Endothelial cell of umbilical vein (primary cell): ENCODE results near the gene THOP1. TPM values are rescaled to one million over a fixed set of nuclear protein-coding genes. Genes with fewer than 3 reads are reported as not detected.

ENCODE experiments used
- BruUV-seq: library from RNA; stranded (reverse); fragments of 400-500 nt; replicated peaks from 2 replicates; lab custom pipeline; 2021; lab: Mats Ljungman, UMichigan
- CTCF ChIA-PET: fragments of 300-600, 350-600 bp; sonication (Branson Sonifier 250); formaldehyde crosslinking; loops from one replicate; lab custom pipeline; 2021; ENCODE audit warnings: antibody characterized with exemption, inconsistent platforms; lab: Charles Lee
- POLR2A ChIA-PET: fragments of 300-600, 350-600 bp; sonication (Branson Sonifier 250); formaldehyde crosslinking; loops from one replicate; lab custom pipeline; 2021; ENCODE audit warnings: antibody characterized with exemption, inconsistent platforms; lab: Charles Lee
- DNase-seq: peaks from one replicate; pipeline ENCODE4 v3.0.0-alpha.2; 2011; ENCODE audit warnings: low read depth, low spot score
- FAIRE-seq: peaks from 2 replicates; lab custom pipeline; 2011; peaks lifted over from hg19 to GRCh38; lab: Jason Lieb, UNC
- H2AFZ ChIP-seq: 2 replicates; pipeline ENCODE4 v1.6.0; 2012; ENCODE audit warnings: low read depth, low read length, control low read depth, inconsistent platforms
- H3K27ac ChIP-seq: 2 replicates; pipeline ENCODE4 v1.5.1; 2011; ENCODE audit warnings: low read depth, mild to moderate bottlenecking, control low read depth, low read length, moderate library complexity; ENCODE audit not compliant: insufficient read depth
- H3K27me3 ChIP-seq, 2 experiments: 2 replicates each; pipeline versions ENCODE4 v1.6.0 to v1.6.1; 2011; ENCODE audit warnings: low read length in 2 of 2, mixed read lengths in 1 of 2; ENCODE audit not compliant: control insufficient read depth in 2 of 2, insufficient read depth in 2 of 2
- H3K36me3 ChIP-seq, 2 experiments: 2 replicates in 1 of 2; 3 replicates in 1 of 2; pipeline ENCODE4 v1.5.1; 2011; ENCODE audit warnings: low read length in 2 of 2, mild to moderate bottlenecking in 1 of 2, moderate library complexity in 1 of 2; ENCODE audit not compliant: control insufficient read depth in 2 of 2, insufficient read depth in 2 of 2; ENCODE audit errors: extremely low read depth in 1 of 2
- H3K4me1 ChIP-seq: 3 replicates; pipeline ENCODE4 v1.5.1; 2011; ENCODE audit warnings: mild to moderate bottlenecking, low read length; ENCODE audit not compliant: control insufficient read depth, insufficient read depth; ENCODE audit errors: extremely low read depth
- H3K4me2 ChIP-seq: 2 replicates; pipeline ENCODE4 v1.6.1; 2011; ENCODE audit warnings: low read length, control low read depth, mixed read lengths; ENCODE audit not compliant: insufficient read depth
- H3K4me3 ChIP-seq, 3 experiments: fragments of 200-600 bp in 1 of 3; sonication (generic), shearing (Covaris generic) in 1 of 3; replicated peaks in 1 of 3; 2 replicates each; pipeline ENCODE4 v1.5.1; 2011 to 2016; ENCODE audit warnings: control low read depth in 3 of 3, low read length in 3 of 3, mild to moderate bottlenecking in 2 of 3, inconsistent platforms in 1 of 3, low read depth in 1 of 3, moderate library complexity in 1 of 3; ENCODE audit not compliant: insufficient read depth in 1 of 3
- H3K79me2 ChIP-seq: 2 replicates; pipeline ENCODE4 v1.6.0; 2012; ENCODE audit warnings: low read length, inconsistent platforms; ENCODE audit not compliant: control insufficient read depth, insufficient read depth
- H3K9ac ChIP-seq: replicated peaks from 2 replicates; pipeline ENCODE3; 2011; ENCODE audit warnings: low read length, control low read depth; ENCODE audit not compliant: insufficient read depth; ENCODE audit errors: extremely low read depth
- H3K9me1 ChIP-seq: replicated peaks from 3 replicates; pipeline ENCODE4 v1.6.0; 2011; ENCODE audit warnings: mild to moderate bottlenecking, low read length; ENCODE audit not compliant: control insufficient read depth, insufficient read depth; ENCODE audit errors: extremely low read depth
- H3K9me3 ChIP-seq: replicated peaks from 2 replicates; pipeline ENCODE4 v1.5.1; 2012; ENCODE audit warnings: low read length, inconsistent platforms; ENCODE audit not compliant: control insufficient read depth, insufficient read depth
- H4K20me1 ChIP-seq: replicated peaks from 2 replicates; pipeline ENCODE3; 2011; ENCODE audit warnings: mild to moderate bottlenecking, low read length; ENCODE audit not compliant: control insufficient read depth, insufficient read depth; ENCODE audit errors: extremely low read depth
- CTCF ChIP-seq, 2 donors: IDR thresholded peaks; 1 replicate in 1 of 2; 2 replicates in 1 of 2; pipeline ENCODE4 v1.5.1; 2011; ENCODE audit warnings: low read length in 2 of 2, mild to moderate bottlenecking in 2 of 2, moderate library complexity in 2 of 2, control low read depth in 1 of 2, inconsistent platforms in 1 of 2, low read depth in 1 of 2; ENCODE audit not compliant: insufficient read depth in 1 of 2; ENCODE audit errors: extremely low read depth in 1 of 2
- EZH2 ChIP-seq: IDR thresholded peaks from 2 replicates; pipeline ENCODE4 v1.6.1; 2012; ENCODE audit warnings: borderline replicate concordance, low read depth, mild to moderate bottlenecking, moderate library complexity, low read length, inconsistent platforms; ENCODE audit not compliant: severe bottlenecking
- FOS ChIP-seq: IDR thresholded peaks from 2 replicates; pipeline ENCODE4 v1.6.1; 2011; ENCODE audit warnings: mild to moderate bottlenecking, low read length, moderate library complexity, borderline replicate concordance; ENCODE audit not compliant: insufficient read depth
- GATA2 ChIP-seq: IDR thresholded peaks from 2 replicates; pipeline ENCODE4 v1.7.0; 2011; ENCODE audit warnings: low read depth, mild to moderate bottlenecking, moderate library complexity, mixed read lengths, low read length; ENCODE audit not compliant: insufficient read length, insufficient read depth
- JUN ChIP-seq: IDR thresholded peaks from 2 replicates; pipeline ENCODE4 v1.6.1; 2011; ENCODE audit warnings: borderline replicate concordance, low read depth; ENCODE audit not compliant: insufficient read length, insufficient read depth
- MYC ChIP-seq: IDR thresholded peaks from one replicate; pipeline ENCODE4 v1.6.1; 2011; ENCODE audit warnings: mild to moderate bottlenecking, low read depth, low read length
- POLR2A ChIP-seq: IDR thresholded peaks from 2 replicates; pipeline ENCODE4 v1.6.1; 2012; ENCODE audit warnings: low read depth, mild to moderate bottlenecking, control low read depth, low read length
- POLR2AphosphoS5 ChIP-seq: IDR thresholded peaks from 2 replicates; pipeline ENCODE4 v1.6.1; 2012; ENCODE audit warnings: low read depth, mild to moderate bottlenecking, control low read depth, low read length, moderate library complexity; ENCODE audit not compliant: insufficient read depth
- dilution Hi-C: fragments of 300-500 bp; cut with MboI; formaldehyde crosslinking; loops from one replicate; pipeline ENCODE4 v1.15.0; 2019; ENCODE audit warnings: low sequenced_read_pairs; ENCODE audit not compliant: extremely low pct_ligation_motif_present
- intact Hi-C: fragments of 100-400 bp; cut with micrococcal nuclease; formaldehyde crosslinking; loops from one replicate; pipeline ENCODE4 v1.10.0; 2022
- polyA plus RNA-seq, 4 experiments: library from polyadenylated mRNA; depleted of rRNA in 3 of 4; stranded (reverse) in 3 of 4; unstranded in 1 of 4; fragments of >200 nt; gene quantifications; 2 replicates each; pipeline versions ENCODE4 v1.2.1 to v1.2.3, GENCODE V29; 2011 to 2012; ENCODE audit warnings: missing spikeins in 1 of 4
- total RNA-seq: library from RNA; stranded (reverse); gene quantifications from 2 replicates; pipeline ENCODE4 v1.2.3, GENCODE V29; 2021
- TF ChIP-seq, protein P1 (sequence below): IDR thresholded peaks from 2 replicates; pipeline ENCODE4 v1.6.1; 2011; ENCODE audit not compliant: insufficient read depth, insufficient read length

THOP1 gene
- total and polyA plus RNA-seq, 2 donors (not counting 3 experiments of a cell fraction or from before 2014, with no cell fraction given), result 88.0 to 115 TPM

GRCh38 chr19:2811735-2812413 lies 26.6 kb downstream of the THOP1 start:
- no peak overlapping the region for H3K27ac ChIP-seq
- no peak overlapping the region for H2AFZ ChIP-seq
- H4K20me1 ChIP-seq, result no peaks in the 10 kb centered on the region
- no TSS peak for BruUV-seq
- TF ChIP-seq POLR2AphosphoS5, result no peak
- TF ChIP-seq POLR2A, result no peak
- TF ChIP-seq, protein P1, sequence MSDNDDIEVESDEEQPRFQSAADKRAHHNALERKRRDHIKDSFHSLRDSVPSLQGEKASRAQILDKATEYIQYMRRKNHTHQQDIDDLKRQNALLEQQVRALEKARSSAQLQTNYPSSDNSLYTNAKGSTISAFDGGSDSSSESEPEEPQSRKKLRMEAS, result no peak
- TF ChIP-seq FOS, result no peak
- TF ChIP-seq JUN, result no peak
- TF ChIP-seq GATA2, result no peak
- TF ChIP-seq MYC, result no peak
- no peak for TF ChIP-seq CTCF (IDR thresholded peaks at IDR 0.05; ENCODE audit: extremely low read depth in 1 of 2, insufficient read depth in 1 of 2, low read depth in 1 of 2, low read length in 2 of 2)
- no peak for TF ChIP-seq EZH2
- DNase-seq (no peak), FAIRE-seq (no peak)
- no peaks in the 10 kb centered on the region for H3K9me3 ChIP-seq
- dilution Hi-C loops (no loop called here), intact Hi-C loops (no loop called here)
- ChIA-PET CTCF (interaction anchor here (1.1 to 1.5 kb wide), 2 partner anchors 8 to 163 kb away, joined by 3 read pairs; no protein-coding TSS in a partner anchor), POLR2A (no interaction called here)
- no peaks in the 10 kb centered on the region for H3K79me2 ChIP-seq
- no peak overlapping the region for H3K4me3 ChIP-seq
- H3K4me2 ChIP-seq, result no peak overlapping the region
- H3K36me3 ChIP-seq, result peaks cover 0 to 20% of the 10 kb centered on the region in 2 experiments
- H3K27me3 ChIP-seq, result no peaks in the 10 kb centered on the region
- H3K9ac ChIP-seq, result no peak overlapping the region
- H3K4me1 ChIP-seq, result no peaks in the 10 kb centered on the region
- no peaks in the 10 kb centered on the region for H3K9me1 ChIP-seq
